Stimulated activated CD8-positive, alpha-beta memory T cell treated with anti-CD3 and anti-CD28 coated beads, Interleukin-2, amount 100 ng/mL, for 1 hour (primary cell): ENCODE results near the gene RGS1.

Source experiments
- DNase-seq, 2 donors: peaks; one replicate each; pipeline ENCODE4 v3.0.0-alpha.2; 2020; ENCODE audit warnings: low read depth in 2 of 2

The RGS1 gene

GRCh38 chr1:192620071-192620635 lies 44.6 kb downstream of the RGS1 start:
- no peak for DNase-seq

- DNase-seq, result no peak
Measured at GRCh38 chr1:192626366-192627179, 51.0 kb downstream of the RGS1 start.

DNA sequence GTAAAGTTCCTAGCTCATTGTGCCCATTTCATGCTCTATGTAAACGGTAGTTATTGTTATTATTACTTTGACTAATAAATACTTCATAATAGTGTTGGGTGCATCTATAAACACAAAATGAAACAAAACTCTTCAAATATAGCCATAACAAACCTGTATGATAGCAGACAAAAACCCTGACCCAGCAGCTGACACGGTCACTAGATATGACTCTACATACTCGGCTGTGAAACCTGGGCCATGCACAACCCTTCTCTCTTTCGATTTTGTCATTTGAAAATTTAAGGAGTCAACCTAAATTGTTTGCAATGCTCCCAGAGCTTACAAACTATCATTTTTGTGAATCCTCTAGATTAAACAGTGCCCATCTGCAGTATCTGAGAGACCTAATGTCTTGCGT lies 52.3 kb downstream of the RGS1 start:
- no peak for DNase-seq

- no peak for DNase-seq
Measured at GRCh38 chr1:192628396-192629057, 53.0 kb downstream of the RGS1 start.

- no peak for DNase-seq
Measured at GRCh38 chr1:192629612-192630011, 54.0 kb downstream of the RGS1 start.
